CD4-positive, alpha-beta T cell (primary cell): ENCODE results near the gene MRPS34. TPM values are rescaled to one million over a fixed set of nuclear protein-coding genes. Genes with fewer than 3 reads are reported as not detected.
"Not testable (repeated sequence)": the region's sequence is repeated elsewhere in the genome, so short reads cannot be mapped to it uniquely, and the experiment has no call there.

Source experiments
- ATAC-seq: fragments of 200-7000 bp; cut with Tn5 transposase; one replicate; pipeline ENCODE4 v1.10.0; 2022; ENCODE audit warnings: mild to moderate bottlenecking; ENCODE audit not compliant: poor library complexity
- CTCF ChIA-PET: fragments of 350-600 bp; sonication (Branson Sonifier 250); formaldehyde crosslinking; loops from one replicate; lab custom pipeline; 2021; ENCODE audit warnings: antibody characterized with exemption, inconsistent platforms; lab: Charles Lee
- POLR2A ChIA-PET: fragments of 350-600 bp; sonication (Branson Sonifier 250); formaldehyde crosslinking; loops from one replicate; lab custom pipeline; 2021; ENCODE audit warnings: antibody characterized with exemption, inconsistent platforms; lab: Charles Lee
- DNase-seq, 14 experiments: peaks; one replicate each; pipeline ENCODE4 v3.0.0-alpha.2; 2013 to 2020; ENCODE audit warnings: mixed read lengths in 2 of 14
- H3K27ac ChIP-seq, 2 donors: one replicate each; pipeline versions ENCODE4 v1.5.1 to v1.7.0; 2013; ENCODE audit warnings: low read length in 2 of 2, low read depth in 1 of 2, mild to moderate bottlenecking in 1 of 2
- H3K27me3 ChIP-seq, 2 experiments: 1 replicate in 1 of 2; 2 replicates in 1 of 2; pipeline versions ENCODE4 v1.6.1 to v1.7.0; 2013; ENCODE audit warnings: low read length in 2 of 2, control low read depth in 1 of 2, mild to moderate bottlenecking in 1 of 2, moderate library complexity in 1 of 2; ENCODE audit not compliant: insufficient read depth in 2 of 2, control insufficient read depth in 1 of 2
- H3K36me3 ChIP-seq: one replicate; pipeline ENCODE4 v1.6.1; 2013; ENCODE audit warnings: low read length, control low read depth; ENCODE audit not compliant: insufficient read depth
- H3K4me1 ChIP-seq: one replicate; pipeline ENCODE4 v1.6.1; 2013; ENCODE audit warnings: low read length, control low read depth; ENCODE audit not compliant: insufficient read depth
- H3K4me3 ChIP-seq: one replicate; pipeline ENCODE4 v1.5.1; 2013; ENCODE audit warnings: mild to moderate bottlenecking, low read length, moderate library complexity
- H3K9me3 ChIP-seq, 2 experiments: 1 replicate in 1 of 2; 2 replicates in 1 of 2; pipeline versions ENCODE4 v1.6.1 to v1.7.0; 2013; ENCODE audit warnings: low read length in 2 of 2, mild to moderate bottlenecking in 2 of 2, control low read depth in 1 of 2, moderate library complexity in 1 of 2; ENCODE audit not compliant: control insufficient read depth in 1 of 2, insufficient read depth in 1 of 2
- H3K27ac Mint-ChIP-seq: one replicate; pipeline ENCODE4 v1.8.0; 2020; ENCODE audit warnings: mixed read lengths
- H3K27me3 Mint-ChIP-seq: one replicate; pipeline ENCODE4 v1.8.0; 2021; ENCODE audit warnings: mixed read lengths
- H3K36me3 Mint-ChIP-seq: one replicate; pipeline ENCODE4 v1.8.0; 2021; ENCODE audit warnings: low read depth, mixed read lengths
- H3K4me1 Mint-ChIP-seq: one replicate; pipeline ENCODE4 v1.8.0; 2021; ENCODE audit warnings: low read depth, mixed read lengths
- H3K4me3 Mint-ChIP-seq: one replicate; pipeline ENCODE4 v1.8.0; 2020; ENCODE audit warnings: mild to moderate bottlenecking, mixed read lengths
- H3K9me3 Mint-ChIP-seq: one replicate; pipeline ENCODE4 v1.8.0; 2020; ENCODE audit warnings: mixed read lengths
- CTCF ChIP-seq: fragments of 200-600 bp; IDR thresholded peaks from one replicate; pipeline ENCODE4 v1.8.0; 2022; ENCODE audit warnings: antibody characterized with exemption, mild to moderate bottlenecking
- intact Hi-C, 2 experiments: fragments of 100-400 bp; cut with DNase I in 1 of 2; cut with micrococcal nuclease in 1 of 2; formaldehyde crosslinking; loops; one replicate each; pipeline versions ENCODE4 v1.15.1 to v1.9.0; 2023 to 2025; cut with DNase I, micrococcal nuclease
- total RNA-seq, 174 experiments: library from RNA in 2 of 174; stranded (reverse) in 2 of 174; gene quantifications; one replicate each; pipeline ENCODE4 v1.2.3 and lab custom pipeline; 2021 to 2026

Gene MRPS34
- total RNA-seq, 2 experiments from 2014 or later, result 25.5 to 26.9 TPM

GRCh38 chr16:1740234-1740633 lies 32.7 kb downstream of the MRPS34 start:
- H3K4me3 Mint-ChIP-seq, result no peak overlapping the region
- no peak overlapping the region for H3K27ac Mint-ChIP-seq
- no peak for ATAC-seq
- H3K4me1 Mint-ChIP-seq, result no peaks in the 10 kb centered on the region
- H3K36me3 Mint-ChIP-seq, result peaks cover 16% of the 10 kb centered on the region
- CTCF ChIA-PET, result no interaction called here
- no peak for DNase-seq
- no peak overlapping the region for H3K27ac ChIP-seq
- no peaks in the 10 kb centered on the region for H3K27me3 Mint-ChIP-seq
- POLR2A ChIA-PET, result no interaction called here
- intact Hi-C loops, result no loop called here
- H3K36me3 ChIP-seq, result peaks cover 25% of the 10 kb centered on the region
- H3K9me3 Mint-ChIP-seq, result no peaks in the 10 kb centered on the region
- TF ChIP-seq CTCF, result no peak
- H3K4me1 ChIP-seq, result peaks cover 9% of the 10 kb centered on the region
- no peaks in the 10 kb centered on the region for H3K27me3 ChIP-seq
- H3K4me3 ChIP-seq, result no peak overlapping the region
- peaks cover 0 to 19% of the 10 kb centered on the region in 2 experiments for H3K9me3 ChIP-seq

GRCh38 chr16:1734816-1735215 lies 38.1 kb downstream of the MRPS34 start:
- H3K4me1 Mint-ChIP-seq, result no peaks in the 10 kb centered on the region
- Histone ChIP-seq H3K9me3 (peaks cover 0 to 16% of the 10 kb centered on the region in 2 experiments), H3K27me3 (no peaks in the 10 kb centered on the region), H3K27ac (no peak overlapping the region), H3K36me3 (peaks cover 34% of the 10 kb centered on the region), H3K4me1 (no peaks in the 10 kb centered on the region), H3K4me3 (no peak overlapping the region)
- no peak for TF ChIP-seq CTCF
- no peak overlapping the region for H3K4me3 Mint-ChIP-seq
- H3K36me3 Mint-ChIP-seq, result peaks cover 8% of the 10 kb centered on the region
- no peaks in the 10 kb centered on the region for H3K9me3 Mint-ChIP-seq
- H3K27me3 Mint-ChIP-seq, result no peaks in the 10 kb centered on the region
- ATAC-seq, result peak; percentile 37
- no peak for DNase-seq
- ChIA-PET POLR2A (no interaction called here), CTCF (no interaction called here)
- intact Hi-C loops, result no loop called here
- no peak overlapping the region for H3K27ac Mint-ChIP-seq

- no peaks in the 10 kb centered on the region for H3K4me1 ChIP-seq
- H3K4me3 ChIP-seq, result no peak overlapping the region
- peaks cover 0 to 9% of the 10 kb centered on the region in 2 experiments for H3K9me3 ChIP-seq
- TF ChIP-seq CTCF, result no peak
- ChIA-PET CTCF (no interaction called here), POLR2A (no interaction called here)
- no peak overlapping the region for H3K4me3 Mint-ChIP-seq
- no peak overlapping the region for H3K27ac ChIP-seq
- ATAC-seq (no peak), DNase-seq (peak in 1 of 14 experiments; percentile 16)
- H3K36me3 Mint-ChIP-seq, result peaks cover 15% of the 10 kb centered on the region
- H3K9me3 Mint-ChIP-seq, result no peaks in the 10 kb centered on the region
- H3K27me3 Mint-ChIP-seq, result no peaks in the 10 kb centered on the region
- intact Hi-C loops, result no loop called here
- no peak overlapping the region for H3K27ac Mint-ChIP-seq
- no peaks in the 10 kb centered on the region for H3K27me3 ChIP-seq
- no peaks in the 10 kb centered on the region for H3K4me1 Mint-ChIP-seq
- H3K36me3 ChIP-seq, result peaks cover 41% of the 10 kb centered on the region
Measured at GRCh38 chr16:1734123-1734522, 38.8 kb downstream of the MRPS34 start.

GRCh38 chr16:1732551-1732987 lies 40.4 kb downstream of the MRPS34 start:
- H3K9me3 Mint-ChIP-seq, intact Hi-C loops, H3K4me1 Mint-ChIP-seq, H3K4me3 Mint-ChIP-seq, H3K9me3 ChIP-seq, H3K27ac Mint-ChIP-seq, DNase-seq, H3K27me3 ChIP-seq, H3K27me3 Mint-ChIP-seq, H3K4me3 ChIP-seq, ATAC-seq, H3K27ac ChIP-seq, H3K4me1 ChIP-seq: not testable (repeated sequence)
- CTCF ChIA-PET, result interaction anchor here (1.3 kb wide), 1 partner anchor 27 kb away, joined by 4 read pairs; the partner anchor contains the start of gene MAPK8IP3
- peaks cover 53% of the 10 kb centered on the region for H3K36me3 ChIP-seq
- peaks cover 24% of the 10 kb centered on the region for H3K36me3 Mint-ChIP-seq
- POLR2A ChIA-PET, result interaction anchor here (0.6 to 1.1 kb wide), 2 partner anchors 11 to 190 kb away, joined by 3 read pairs; no protein-coding TSS in a partner anchor
